Tibial nerve (tissue), 3 donors: ENCODE measurements around the gene CCL16.

ENCODE experiments used
- POLR2A ChIP-seq, 2 donors: fragments of 450-650 bp; IDR thresholded peaks; one replicate each; pipeline ENCODE4 v1.6.1; 2017; ENCODE audit warnings: antibody characterized with exemption in 2 of 2, mild to moderate bottlenecking in 2 of 2, moderate library complexity in 2 of 2
- TF ChIP-seq, protein P1 (sequence below), 5 experiments: fragments of 200-600 bp in 3 of 5; fragments of 450-650 bp in 2 of 5; sonication (generic) in 3 of 5; IDR thresholded peaks; one replicate each; pipeline ENCODE4 v1.5.1; 2016 to 2019; ENCODE audit warnings: antibody characterized with exemption in 5 of 5, mild to moderate bottlenecking in 3 of 5, moderate library complexity in 2 of 5

DNA sequence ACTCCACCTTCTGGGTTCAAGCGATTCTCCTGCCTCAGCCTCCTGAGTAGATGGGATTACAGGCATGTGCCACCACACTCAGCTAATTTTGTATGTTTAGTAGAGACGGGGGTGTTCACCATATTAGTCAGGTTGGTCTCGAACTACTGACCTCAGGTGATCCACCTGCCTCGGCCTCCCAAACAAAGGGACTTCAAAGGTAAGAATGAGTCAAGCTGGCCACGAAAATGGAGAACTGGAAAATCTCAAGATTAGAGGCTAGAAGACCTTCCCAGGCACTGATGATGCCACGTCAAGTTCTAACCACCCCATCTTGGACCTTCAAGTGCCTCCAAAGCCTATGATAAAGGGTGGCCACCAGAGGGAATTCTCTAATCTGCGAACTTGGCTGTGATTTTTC lies 21.3 kb upstream of the CCL16 start:
- TF ChIP-seq, protein P1, sequence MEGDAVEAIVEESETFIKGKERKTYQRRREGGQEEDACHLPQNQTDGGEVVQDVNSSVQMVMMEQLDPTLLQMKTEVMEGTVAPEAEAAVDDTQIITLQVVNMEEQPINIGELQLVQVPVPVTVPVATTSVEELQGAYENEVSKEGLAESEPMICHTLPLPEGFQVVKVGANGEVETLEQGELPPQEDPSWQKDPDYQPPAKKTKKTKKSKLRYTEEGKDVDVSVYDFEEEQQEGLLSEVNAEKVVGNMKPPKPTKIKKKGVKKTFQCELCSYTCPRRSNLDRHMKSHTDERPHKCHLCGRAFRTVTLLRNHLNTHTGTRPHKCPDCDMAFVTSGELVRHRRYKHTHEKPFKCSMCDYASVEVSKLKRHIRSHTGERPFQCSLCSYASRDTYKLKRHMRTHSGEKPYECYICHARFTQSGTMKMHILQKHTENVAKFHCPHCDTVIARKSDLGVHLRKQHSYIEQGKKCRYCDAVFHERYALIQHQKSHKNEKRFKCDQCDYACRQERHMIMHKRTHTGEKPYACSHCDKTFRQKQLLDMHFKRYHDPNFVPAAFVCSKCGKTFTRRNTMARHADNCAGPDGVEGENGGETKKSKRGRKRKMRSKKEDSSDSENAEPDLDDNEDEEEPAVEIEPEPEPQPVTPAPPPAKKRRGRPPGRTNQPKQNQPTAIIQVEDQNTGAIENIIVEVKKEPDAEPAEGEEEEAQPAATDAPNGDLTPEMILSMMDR (IDR thresholded peaks at IDR 0.05), result no peak
- no peak for TF ChIP-seq POLR2A (IDR thresholded peaks at IDR 0.05)
